Fibroblast of peridontal ligament (primary cell): ENCODE data around the gene TMEM248.
"Not testable (repeated sequence)": the region's sequence is repeated elsewhere in the genome, so short reads cannot be mapped to it uniquely, and the experiment has no call there.

ENCODE experiments used
- DNase-seq: peaks from one replicate; pipeline ENCODE4 v3.0.0-alpha.2; 2010; ENCODE audit errors: extremely low read depth

The TMEM248 gene

DNA sequence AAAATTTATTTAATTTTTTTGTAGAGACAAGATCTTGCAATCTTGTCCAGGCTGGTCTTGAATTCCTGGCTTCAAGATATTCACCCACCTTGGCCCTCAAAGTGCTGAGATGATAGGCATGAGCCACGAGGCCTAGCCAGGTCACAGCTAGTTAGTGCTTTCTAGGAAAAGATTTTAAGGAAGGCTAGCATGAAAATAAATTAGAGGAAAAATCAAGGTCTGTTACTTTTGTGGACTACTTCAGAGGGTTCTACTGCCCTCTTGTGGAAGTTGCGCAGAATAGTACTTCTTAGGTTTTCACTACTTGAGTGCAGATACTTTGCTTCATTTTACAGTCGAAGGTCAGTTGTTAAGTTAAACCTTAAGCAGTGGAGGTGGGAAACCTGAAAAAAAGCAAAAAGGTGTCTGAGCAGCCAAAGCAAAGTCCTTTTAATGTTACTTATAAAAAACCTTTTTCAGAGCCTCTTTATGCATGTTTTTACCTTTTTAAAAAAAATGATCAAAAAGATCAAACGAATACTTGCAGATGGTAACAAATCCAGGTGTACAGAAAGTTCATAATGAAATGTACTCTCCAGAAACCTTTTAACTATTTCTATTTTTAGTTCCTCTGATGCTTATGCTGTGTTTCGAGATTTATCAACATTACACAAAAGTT lies 79.7 kb downstream of the TMEM248 start:
- peak; percentile 45 for DNase-seq

GRCh38 chr7:67004145-67004544 lies 83.1 kb downstream of the TMEM248 start:
- not testable (repeated sequence) for DNase-seq

- no peak for DNase-seq
Measured at GRCh38 chr7:67006965-67007364, 85.9 kb downstream of the TMEM248 start.
